Measurements from ENCODE around the gene UMAD1.

DNA sequence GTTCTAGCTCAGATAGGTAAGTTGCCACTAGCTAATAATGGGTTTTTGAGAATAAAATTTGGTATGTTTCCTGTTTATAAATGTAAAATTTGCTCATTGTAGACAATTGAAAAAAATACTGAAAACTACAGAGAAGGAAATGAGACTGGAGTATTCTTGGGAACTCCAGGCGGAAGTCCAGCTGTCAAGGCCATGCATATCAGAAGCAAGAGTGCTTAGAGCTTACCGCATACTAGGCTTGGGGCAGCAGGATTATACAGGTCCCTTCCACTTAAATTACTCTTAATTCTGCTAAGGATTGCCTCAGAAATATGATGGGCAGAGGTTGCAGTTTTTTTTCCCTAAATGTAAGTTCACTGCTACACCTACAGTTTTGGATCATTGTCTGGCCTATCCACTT, 26.6 kb downstream of the UMAD1 start:
- TF ChIP-seq, protein P1, sequence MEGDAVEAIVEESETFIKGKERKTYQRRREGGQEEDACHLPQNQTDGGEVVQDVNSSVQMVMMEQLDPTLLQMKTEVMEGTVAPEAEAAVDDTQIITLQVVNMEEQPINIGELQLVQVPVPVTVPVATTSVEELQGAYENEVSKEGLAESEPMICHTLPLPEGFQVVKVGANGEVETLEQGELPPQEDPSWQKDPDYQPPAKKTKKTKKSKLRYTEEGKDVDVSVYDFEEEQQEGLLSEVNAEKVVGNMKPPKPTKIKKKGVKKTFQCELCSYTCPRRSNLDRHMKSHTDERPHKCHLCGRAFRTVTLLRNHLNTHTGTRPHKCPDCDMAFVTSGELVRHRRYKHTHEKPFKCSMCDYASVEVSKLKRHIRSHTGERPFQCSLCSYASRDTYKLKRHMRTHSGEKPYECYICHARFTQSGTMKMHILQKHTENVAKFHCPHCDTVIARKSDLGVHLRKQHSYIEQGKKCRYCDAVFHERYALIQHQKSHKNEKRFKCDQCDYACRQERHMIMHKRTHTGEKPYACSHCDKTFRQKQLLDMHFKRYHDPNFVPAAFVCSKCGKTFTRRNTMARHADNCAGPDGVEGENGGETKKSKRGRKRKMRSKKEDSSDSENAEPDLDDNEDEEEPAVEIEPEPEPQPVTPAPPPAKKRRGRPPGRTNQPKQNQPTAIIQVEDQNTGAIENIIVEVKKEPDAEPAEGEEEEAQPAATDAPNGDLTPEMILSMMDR (IDR thresholded peaks at IDR 0.05; ENCODE audit: low read length), result no peak
- TF ChIP-seq EZH2 (optimal IDR thresholded peaks at IDR 0.05; ENCODE audit: low read depth, low read length) (no peak), EZH2phosphoT487 (IDR thresholded peaks at IDR 0.05; ENCODE audit: low read length) (no peak)

All from MM.1S (cell line).